H9 (cell line): Measurements from ENCODE around the gene CLMN. TPM values are rescaled to one million over a fixed set of nuclear protein-coding genes. Genes with fewer than 3 reads are reported as not detected.

Source experiments
- DNase-seq: peaks from one replicate; pipeline ENCODE4 v3.0.0-alpha.2; 2017
- H2AFZ ChIP-seq: one replicate; pipeline ENCODE4 v1.6.1; 2013; ENCODE audit warnings: mild to moderate bottlenecking, low read length, control low read depth, moderate library complexity
- H2AK5ac ChIP-seq: 2 replicates; pipeline ENCODE4 v1.6.1; 2013; ENCODE audit warnings: low read length, control low read depth, mixed read lengths; ENCODE audit not compliant: insufficient read length
- H2BK120ac ChIP-seq: one replicate; pipeline ENCODE4 v1.6.1; 2013; ENCODE audit warnings: low read depth, mild to moderate bottlenecking, low read length, control low read depth, inconsistent platforms; ENCODE audit not compliant: poor library complexity, severe bottlenecking
- H2BK12ac ChIP-seq: 2 replicates; pipeline ENCODE4 v1.6.1; 2013; ENCODE audit warnings: low read length, control low read depth, mixed read lengths, low read depth; ENCODE audit not compliant: insufficient read length
- H2BK15ac ChIP-seq: 2 replicates; pipeline ENCODE4 v1.6.1; 2013; ENCODE audit warnings: low read depth, low read length, control low read depth
- H2BK20ac ChIP-seq: one replicate; pipeline ENCODE4 v1.6.1; 2013; ENCODE audit warnings: low read depth, mild to moderate bottlenecking, low read length, control low read depth, inconsistent platforms; ENCODE audit not compliant: poor library complexity, severe bottlenecking
- H2BK5ac ChIP-seq: 2 replicates; pipeline ENCODE4 v1.6.1; 2013; ENCODE audit warnings: low read length, control low read depth, mixed read lengths; ENCODE audit not compliant: insufficient read length
- H3K14ac ChIP-seq: 2 replicates; pipeline ENCODE4 v1.6.1; 2013; ENCODE audit warnings: low read length, control low read depth; ENCODE audit not compliant: insufficient read depth
- H3K18ac ChIP-seq: 2 replicates; pipeline ENCODE4 v1.6.1; 2013; ENCODE audit warnings: low read depth, mild to moderate bottlenecking, mixed read lengths, low read length, control low read depth; ENCODE audit not compliant: insufficient read length
- H3K23ac ChIP-seq: 2 replicates; pipeline ENCODE4 v1.6.1; 2013; ENCODE audit warnings: low read length, control low read depth, mixed read lengths, low read depth; ENCODE audit not compliant: insufficient read length
- H3K23me2 ChIP-seq: 2 replicates; pipeline ENCODE4 v1.6.1; 2013; ENCODE audit warnings: low read depth, mild to moderate bottlenecking, mixed read lengths, low read length, control low read depth; ENCODE audit not compliant: insufficient read length, poor library complexity, severe bottlenecking
- H3K27ac ChIP-seq: 2 replicates; pipeline ENCODE4 v1.5.1; 2013; ENCODE audit warnings: low read length, control low read depth, mixed read lengths, low read depth; ENCODE audit not compliant: insufficient read length
- H3K27me3 ChIP-seq: 2 replicates; pipeline ENCODE4 v1.6.1; 2013; ENCODE audit warnings: low read length, control low read depth, inconsistent platforms; ENCODE audit not compliant: insufficient read depth
- H3K4ac ChIP-seq: 2 replicates; pipeline ENCODE4 v1.6.1; 2013; ENCODE audit warnings: low read depth, mild to moderate bottlenecking, control low read depth, inconsistent platforms, low read length, moderate library complexity
- H3K4me1 ChIP-seq: 2 replicates; pipeline ENCODE4 v1.6.1; 2013; ENCODE audit warnings: low read length, control low read depth, inconsistent platforms; ENCODE audit not compliant: insufficient read depth
- H3K4me2 ChIP-seq: 2 replicates; pipeline ENCODE4 v1.6.1; 2013; ENCODE audit warnings: low read length, control low read depth, mixed read lengths; ENCODE audit not compliant: insufficient read length, insufficient read depth
- H3K56ac ChIP-seq: 2 replicates; pipeline ENCODE4 v1.6.1; 2013; ENCODE audit warnings: low read depth, mild to moderate bottlenecking, mixed read lengths, low read length, control low read depth; ENCODE audit not compliant: insufficient read length
- H3K79me1 ChIP-seq: 2 replicates; pipeline ENCODE4 v1.6.1; 2013; ENCODE audit warnings: low read depth, mild to moderate bottlenecking, moderate library complexity, low read length, control low read depth, inconsistent platforms; ENCODE audit not compliant: insufficient read depth, poor library complexity, severe bottlenecking
- H3K79me2 ChIP-seq: 2 replicates; pipeline ENCODE4 v1.6.1; 2013; ENCODE audit warnings: low read length, control low read depth, inconsistent platforms; ENCODE audit not compliant: insufficient read depth
- H3K9ac ChIP-seq: 2 replicates; pipeline ENCODE4 v1.6.1; 2013; ENCODE audit warnings: low read length, control low read depth, mixed read lengths; ENCODE audit not compliant: insufficient read length; ENCODE audit errors: extremely low read depth
- H3K9me3 ChIP-seq: one replicate; pipeline ENCODE4 v1.6.1; 2013; ENCODE audit warnings: low read depth, low read length, inconsistent platforms; ENCODE audit not compliant: control insufficient read depth
- H3T11ph ChIP-seq: one replicate; pipeline ENCODE4 v1.6.1; 2013; ENCODE audit warnings: mild to moderate bottlenecking, low read length, control low read depth, inconsistent platforms
- H4K20me1 ChIP-seq: one replicate; pipeline ENCODE4 v1.6.1; 2013; ENCODE audit not compliant: control insufficient read depth, insufficient read length, insufficient read depth
- H4K5ac ChIP-seq: 2 replicates; pipeline ENCODE4 v1.6.1; 2013; ENCODE audit warnings: low read depth, mild to moderate bottlenecking, mixed read lengths, low read length, control low read depth; ENCODE audit not compliant: insufficient read length
- H4K8ac ChIP-seq: replicated peaks from 2 replicates; pipeline ENCODE4 v1.6.1; 2013; ENCODE audit warnings: low read length, control low read depth, mixed read lengths, low read depth; ENCODE audit not compliant: insufficient read length
- H4K91ac ChIP-seq: 2 replicates; pipeline ENCODE4 v1.6.1; 2013; ENCODE audit warnings: low read depth, mild to moderate bottlenecking, moderate library complexity, mixed read lengths, low read length, control low read depth; ENCODE audit not compliant: insufficient read length
- H3K27ac Mint-ChIP-seq, 3 experiments: 2 replicates in 2 of 3; 3 replicates in 1 of 3; pipeline ENCODE4 v1.8.0; 2020 to 2021; ENCODE audit warnings: mixed read lengths in 3 of 3, mild to moderate bottlenecking in 1 of 3, moderate library complexity in 1 of 3
- H3K27me3 Mint-ChIP-seq: 2 replicates; pipeline ENCODE4 v1.8.0; 2021; ENCODE audit warnings: low read depth, mild to moderate bottlenecking, moderate library complexity, mixed read lengths
- H3K36me3 Mint-ChIP-seq, 3 experiments: 2 replicates in 2 of 3; 3 replicates in 1 of 3; pipeline ENCODE4 v1.8.0; 2020 to 2021; ENCODE audit warnings: low read depth in 3 of 3, mixed read lengths in 3 of 3; ENCODE audit not compliant: insufficient read depth in 1 of 3
- H3K4me1 Mint-ChIP-seq, 2 experiments: 2 replicates each; pipeline ENCODE4 v1.8.0; 2020; ENCODE audit warnings: mixed read lengths in 2 of 2
- H3K4me3 Mint-ChIP-seq, 2 experiments: 2 replicates in 1 of 2; 3 replicates in 1 of 2; pipeline ENCODE4 v1.8.0; 2020 to 2021; ENCODE audit warnings: mild to moderate bottlenecking in 2 of 2, mixed read lengths in 2 of 2, moderate library complexity in 1 of 2
- H3K9me3 Mint-ChIP-seq, 2 experiments: 2 replicates in 1 of 2; 3 replicates in 1 of 2; pipeline ENCODE4 v1.8.0; 2020; ENCODE audit warnings: mild to moderate bottlenecking in 2 of 2, mixed read lengths in 2 of 2, moderate library complexity in 1 of 2
- CTCF ChIP-seq: fragments of 200-600 bp; sonication (generic); conservative IDR thresholded peaks from 3 replicates; pipeline ENCODE4 v1.8.0; 2021; ENCODE audit warnings: antibody characterized with exemption, mild to moderate bottlenecking
- total RNA-seq: library from RNA; stranded (reverse); gene quantifications from 2 replicates; pipeline ENCODE4 v1.2.1, GENCODE V29; 2021

Gene CLMN
- total RNA-seq, 1 experiment from 2014 or later: 7.6 TPM

- Histone ChIP-seq H4K91ac (no peak overlapping the region), H2BK120ac (no peak overlapping the region), H2AK5ac (no peak overlapping the region), H3K79me1 (no peaks in the 10 kb centered on the region), H2BK20ac (no peak overlapping the region), H3T11ph (no peak overlapping the region), H3K23me2 (no peaks in the 10 kb centered on the region), H3K27me3 (no peaks in the 10 kb centered on the region), H3K14ac (no peak overlapping the region), H4K8ac (no peak overlapping the region), H2BK12ac (no peak overlapping the region), H3K4me2 (no peak overlapping the region), H4K5ac (no peak overlapping the region), H3K79me2 (no peaks in the 10 kb centered on the region), H3K27ac (no peak overlapping the region), H3K56ac (no peak overlapping the region), H3K23ac (no peak overlapping the region), H3K9ac (no peak overlapping the region), H4K20me1 (no peaks in the 10 kb centered on the region), H3K18ac (no peak overlapping the region), H3K4ac (no peak overlapping the region), H3K4me1 (no peaks in the 10 kb centered on the region), H2BK15ac (no peak overlapping the region), H3K9me3 (no peaks in the 10 kb centered on the region), H2AFZ (no peak overlapping the region), H2BK5ac (no peak overlapping the region)
- Mint-ChIP-seq H3K27ac (no peak overlapping the region), H3K4me3 (no peak overlapping the region), H3K36me3 (peaks cover 0 to 6% (median 6%) of the 10 kb centered on the region in 3 experiments; a peak in 5 of 7 replicates), H3K27me3 (peaks cover 2% of the 10 kb centered on the region), H3K4me1 (peaks cover 8 to 13% of the 10 kb centered on the region in 2 experiments), H3K9me3 (peaks cover 8 to 13% of the 10 kb centered on the region in 2 experiments)
- DNase-seq: no peak
- no peak for TF ChIP-seq CTCF
These were observed 35.1 kb upstream of the CLMN start for GRCh38 chr14:95354834-95355233.
